Loucy (cell line): ENCODE results near the gene NLRC4.

Experiments
- H2AFZ ChIP-seq: fragments of 200-600 bp; sonication (generic); 2 replicates; pipeline ENCODE4 v1.6.0; 2016; ENCODE audit warnings: antibody characterized with exemption, mild to moderate bottlenecking, low read length, moderate library complexity
- H3F3A ChIP-seq: fragments of 200-600 bp; 2 replicates; pipeline ENCODE4 v1.6.0; 2016; ENCODE audit warnings: antibody characterized with exemption, low read depth, mild to moderate bottlenecking
- H3K27me3 ChIP-seq: fragments of 200-600 bp; sonication (generic); 2 replicates; pipeline ENCODE4 v1.6.1; 2014; ENCODE audit warnings: low read length, mild to moderate bottlenecking; ENCODE audit not compliant: insufficient read depth, poor library complexity, severe bottlenecking
- H3K36me3 ChIP-seq: fragments of 200-600 bp; sonication (generic); 2 replicates; pipeline ENCODE4 v1.6.1; 2016; ENCODE audit warnings: low read length; ENCODE audit not compliant: insufficient read depth
- H3K4me1 ChIP-seq: fragments of 200-600 bp; sonication (generic); 2 replicates; pipeline ENCODE4 v1.5.1; 2014; ENCODE audit warnings: low read length, mild to moderate bottlenecking; ENCODE audit not compliant: insufficient read depth, poor library complexity, severe bottlenecking
- H3K4me2 ChIP-seq: fragments of 200-600 bp; sonication (generic); 2 replicates; pipeline ENCODE4 v1.6.0; 2014; ENCODE audit warnings: antibody characterized with exemption, low read length, low read depth, mild to moderate bottlenecking; ENCODE audit not compliant: poor library complexity, severe bottlenecking
- H3K4me3 ChIP-seq: fragments of 200-600 bp; sonication (generic); 2 replicates; pipeline ENCODE4 v1.5.1; 2014; ENCODE audit warnings: low read length, mild to moderate bottlenecking, mixed read lengths; ENCODE audit not compliant: poor library complexity, severe bottlenecking
- H3K79me2 ChIP-seq: fragments of 200-600 bp; sonication (generic); 2 replicates; pipeline ENCODE4 v1.6.1; 2014; ENCODE audit warnings: low read length; ENCODE audit not compliant: insufficient read depth
- H3K9ac ChIP-seq: fragments of 200-600 bp; sonication (generic); 2 replicates; pipeline ENCODE4 v1.6.0; 2014; ENCODE audit warnings: mild to moderate bottlenecking, low read depth, low read length, moderate library complexity; ENCODE audit not compliant: poor library complexity, severe bottlenecking
- H3K9me2 ChIP-seq: fragments of 200-600 bp; sonication (generic); replicated peaks from 2 replicates; pipeline ENCODE4 v1.6.1; 2016; ENCODE audit warnings: low read depth, low read length, mixed read lengths
- H3K9me3 ChIP-seq: fragments of 200-600 bp; sonication (generic); 2 replicates; pipeline ENCODE4 v1.6.1; 2014; ENCODE audit warnings: mild to moderate bottlenecking, antibody characterized with exemption, low read length, low read depth; ENCODE audit not compliant: insufficient read depth
- H4K20me1 ChIP-seq: fragments of 200-600 bp; sonication (generic); 2 replicates; pipeline ENCODE4 v1.6.0; 2014; ENCODE audit warnings: antibody characterized with exemption, low read length, mild to moderate bottlenecking; ENCODE audit not compliant: insufficient read depth, poor library complexity, severe bottlenecking
- CTCF ChIP-seq: fragments of 200-600 bp; sonication (generic); conservative IDR thresholded peaks from 2 replicates; pipeline ENCODE4 v1.5.1; 2014; ENCODE audit warnings: mild to moderate bottlenecking, antibody characterized with exemption, low read length
- EZH2phosphoT487 ChIP-seq: fragments of 200-600 bp; IDR thresholded peaks from 2 replicates; pipeline ENCODE4 v1.6.1; 2018; ENCODE audit warnings: antibody characterized with exemption, mild to moderate bottlenecking, moderate library complexity, borderline replicate concordance

Gene NLRC4

GRCh38 chr2:32192418-32192817, 72.3 kb downstream of the NLRC4 start:
- Histone ChIP-seq H3K9me2 (no peaks in the 10 kb centered on the region), H3K9me3 (no peaks in the 10 kb centered on the region), H4K20me1 (no peaks in the 10 kb centered on the region), H2AFZ (no peak overlapping the region), H3K9ac (no peak overlapping the region), H3K4me2 (no peak overlapping the region), H3K79me2 (no peaks in the 10 kb centered on the region), H3K4me1 (peaks cover 5% of the 10 kb centered on the region), H3F3A (no peaks in the 10 kb centered on the region), H3K27me3 (no peaks in the 10 kb centered on the region), H3K4me3 (no peak overlapping the region), H3K36me3 (peaks cover 10% of the 10 kb centered on the region; the same call in 1 of the 2 replicates)
- TF ChIP-seq CTCF: no peak
- TF ChIP-seq EZH2phosphoT487: no peak

GRCh38 chr2:32189011-32189410, 75.7 kb downstream of the NLRC4 start:
- Histone ChIP-seq H3K4me1 (peaks cover 5% of the 10 kb centered on the region), H3K9ac (no peak overlapping the region), H2AFZ (no peak overlapping the region), H3K27me3 (no peaks in the 10 kb centered on the region), H3K9me3 (no peaks in the 10 kb centered on the region), H3K79me2 (no peaks in the 10 kb centered on the region), H3K4me3 (no peak overlapping the region), H3K4me2 (no peak overlapping the region), H3K9me2 (no peaks in the 10 kb centered on the region), H4K20me1 (no peaks in the 10 kb centered on the region), H3F3A (no peaks in the 10 kb centered on the region), H3K36me3 (peaks cover 3% of the 10 kb centered on the region; the same call in 1 of the 2 replicates)
- no peak for TF ChIP-seq EZH2phosphoT487
- no peak for TF ChIP-seq CTCF

- Histone ChIP-seq H2AFZ (no peak overlapping the region), H3K9me2 (no peaks in the 10 kb centered on the region), H3K4me3 (no peak overlapping the region), H3K9ac (no peak overlapping the region), H3K9me3 (no peaks in the 10 kb centered on the region), H3K27me3 (no peaks in the 10 kb centered on the region), H3K4me1 (no peaks in the 10 kb centered on the region), H4K20me1 (no peaks in the 10 kb centered on the region), H3K36me3 (peaks cover 10% of the 10 kb centered on the region; the same call in 1 of the 2 replicates), H3F3A (no peaks in the 10 kb centered on the region), H3K4me2 (no peak overlapping the region), H3K79me2 (no peaks in the 10 kb centered on the region)
- TF ChIP-seq EZH2phosphoT487 (no peak), CTCF (no peak)
These were observed 82.0 kb downstream of the NLRC4 start for GRCh38 chr2:32182667-32183066.
